HCT116 (cell line): ENCODE results near the gene KYNU. TPM values are rescaled to one million over a fixed set of nuclear protein-coding genes. Genes with fewer than 3 reads are reported as not detected.

Experiments used
- ATAC-seq: fragments of 200-7000 bp; cut with Tn5 transposase; 2 replicates; pipeline ENCODE4 v1.9.1; 2020; ENCODE audit warnings: mild to moderate bottlenecking, moderate library complexity
- BruUV-seq: library from RNA; stranded (reverse); fragments of 400-500 nt; replicated peaks from 2 replicates; lab custom pipeline; 2021; lab: Mats Ljungman, UMichigan
- CTCF ChIA-PET: fragments of 300-600 bp; sonication (Branson Sonifier 250); formaldehyde crosslinking; loops from one replicate; lab custom pipeline; 2021; ENCODE audit warnings: antibody characterized with exemption; lab: Charles Lee
- POLR2A ChIA-PET: fragments of 300-600, 350-600 bp; sonication (Branson Sonifier 250); formaldehyde crosslinking; loops from one replicate; lab custom pipeline; 2021; ENCODE audit warnings: antibody characterized with exemption; lab: Charles Lee
- RAD21 ChIA-PET, 2 experiments: fragments of 300-600 bp; sonication (Branson Sonifier 250); formaldehyde crosslinking; loops; one replicate each; lab custom pipeline; 2023; ENCODE audit warnings: low total read pairs in 2 of 2; ENCODE audit not compliant: uncharacterized antibody in 2 of 2, unreplicated experiment in 2 of 2, low non-redundant PET in 1 of 2; lab: Charles Lee
- DNase-seq: peaks from one replicate; pipeline ENCODE4 v3.0.0-alpha.2; 2010; ENCODE audit warnings: low read depth, low spot score
- H2AFZ ChIP-seq: fragments of 200-600 bp; shearing (Covaris generic), sonication (generic); 2 replicates; pipeline ENCODE4 v1.6.1; 2017; ENCODE audit warnings: low read depth, mixed run types, mixed read lengths, antibody characterized with exemption, low read length; ENCODE audit not compliant: poor library complexity, severe bottlenecking
- H3K27ac ChIP-seq: 2 replicates; pipeline ENCODE4 v1.5.1; 2012; ENCODE audit warnings: low read depth, low read length
- H3K27me3 ChIP-seq: fragments of 200-600 bp; sonication (generic); 2 replicates; pipeline ENCODE4 v1.6.1; 2016; ENCODE audit warnings: mixed run types, low read length, mixed read lengths; ENCODE audit not compliant: insufficient read depth
- H3K36me3 ChIP-seq, 2 experiments: fragments of 200-500 bp in 1 of 2; fragments of 200-600 bp in 1 of 2; sonication (Bioruptor generic) in 1 of 2; sonication (generic) in 1 of 2; 2 replicates each; pipeline versions ENCODE4 v1.5.1 to v1.6.1; 2014 to 2016; ENCODE audit warnings: low read length in 2 of 2, inconsistent platforms in 1 of 2, mixed read lengths in 1 of 2, mixed run types in 1 of 2; ENCODE audit not compliant: insufficient read depth in 2 of 2, control insufficient read depth in 1 of 2
- H3K4me1 ChIP-seq, 2 experiments: fragments of 200-600 bp in 1 of 2; sonication (generic) in 1 of 2; 2 replicates each; pipeline versions ENCODE4 v1.5.1 to v1.6.1; 2012 to 2017; ENCODE audit warnings: low read length in 2 of 2, inconsistent platforms in 1 of 2, mild to moderate bottlenecking in 1 of 2, mixed read lengths in 1 of 2, mixed run types in 1 of 2, moderate library complexity in 1 of 2; ENCODE audit not compliant: insufficient read depth in 2 of 2, control insufficient read depth in 1 of 2
- H3K4me2 ChIP-seq: fragments of 200-600 bp; sonication (generic); 2 replicates; pipeline ENCODE4 v1.6.1; 2017; ENCODE audit warnings: mixed run types, low read length, mixed read lengths
- H3K4me3 ChIP-seq, 2 experiments: fragments of 200-600 bp in 1 of 2; sonication (generic) in 1 of 2; replicated peaks in 1 of 2; 2 replicates each; pipeline ENCODE4 v1.5.1; 2011 to 2016; ENCODE audit warnings: low read length in 2 of 2, control low read depth in 1 of 2, low read depth in 1 of 2, mild to moderate bottlenecking in 1 of 2, mixed read lengths in 1 of 2, mixed run types in 1 of 2
- H3K79me2 ChIP-seq: fragments of 200-600 bp; sonication (generic); 2 replicates; pipeline ENCODE4 v1.6.1; 2017; ENCODE audit warnings: mild to moderate bottlenecking, mixed run types, low read length, moderate library complexity, mixed read lengths; ENCODE audit not compliant: insufficient read depth
- H3K9ac ChIP-seq: fragments of 200-600 bp; sonication (generic); 2 replicates; pipeline ENCODE4 v1.6.1; 2016; ENCODE audit warnings: low read length, mixed read lengths
- H3K9me2 ChIP-seq: fragments of 200-600 bp; sonication (generic), shearing (Covaris generic); 2 replicates; pipeline ENCODE4 v1.6.1; 2017; ENCODE audit warnings: mixed run types, mild to moderate bottlenecking, moderate library complexity; ENCODE audit not compliant: insufficient read depth
- H3K9me3 ChIP-seq, 2 experiments: fragments of 200-500 bp in 1 of 2; fragments of 200-600 bp in 1 of 2; sonication (Bioruptor generic) in 1 of 2; sonication (generic) in 1 of 2; 2 replicates each; pipeline ENCODE4 v1.6.1; 2014 to 2017; ENCODE audit warnings: low read length in 2 of 2, mixed read lengths in 2 of 2, inconsistent platforms in 1 of 2, low read depth in 1 of 2, mild to moderate bottlenecking in 1 of 2, mixed run types in 1 of 2, moderate library complexity in 1 of 2; ENCODE audit not compliant: control insufficient read depth in 1 of 2, insufficient read depth in 1 of 2
- H4K20me1 ChIP-seq: fragments of 200-600 bp; sonication (generic), shearing (Covaris generic); 2 replicates; pipeline ENCODE4 v1.6.1; 2017; ENCODE audit warnings: mixed run types, mild to moderate bottlenecking, moderate library complexity; ENCODE audit not compliant: insufficient read depth
- CEBPB ChIP-seq: IDR thresholded peaks from 2 replicates; pipeline ENCODE4 v1.6.1; 2012; ENCODE audit warnings: low read depth
- EGR1 ChIP-seq: IDR thresholded peaks from 2 replicates; pipeline ENCODE4 v1.6.1; 2012; ENCODE audit warnings: low read depth
- ELF1 ChIP-seq: IDR thresholded peaks from 2 replicates; pipeline ENCODE4 v1.6.1; 2012; ENCODE audit warnings: low read depth, borderline replicate concordance
- POLR2A ChIP-seq: IDR thresholded peaks from 2 replicates; pipeline ENCODE4 v1.7.0; 2011; ENCODE audit warnings: borderline replicate concordance; ENCODE audit not compliant: insufficient read depth, insufficient read length; ENCODE audit errors: extremely low read depth
- POLR2AphosphoS5 ChIP-seq: IDR thresholded peaks from 2 replicates; pipeline ENCODE4 v1.6.1; 2011; ENCODE audit warnings: mild to moderate bottlenecking, low read depth, low read length, moderate library complexity
- TCF7L2 ChIP-seq: IDR thresholded peaks from 2 replicates; pipeline ENCODE4 v1.7.0; 2011; ENCODE audit warnings: borderline replicate concordance, inconsistent platforms; ENCODE audit not compliant: insufficient read depth, insufficient read length; ENCODE audit errors: extremely low read depth
- YY1 ChIP-seq: IDR thresholded peaks from 2 replicates; pipeline ENCODE4 v1.6.1; 2011; ENCODE audit warnings: low read length, low read depth, moderate library complexity, mild to moderate bottlenecking; ENCODE audit not compliant: insufficient replicate concordance; ENCODE audit errors: extremely low read depth
- ZNF274 ChIP-seq: fragments of 200-500 bp; sonication (Bioruptor generic); IDR thresholded peaks from 2 replicates; pipeline ENCODE4 v1.6.1; 2014; ENCODE audit warnings: mild to moderate bottlenecking, low read depth, low read length, inconsistent platforms
- intact Hi-C: fragments of 100-400 bp; cut with micrococcal nuclease; formaldehyde crosslinking; loops from 2 replicates; pipeline ENCODE4 v1.10.0; 2022
- total RNA-seq: library from RNA; stranded (reverse); gene quantifications from one replicate; pipeline ENCODE4 v1.2.1, GENCODE V29; 2021; ENCODE audit not compliant: unreplicated experiment
- TF ChIP-seq, protein P1 (sequence below): IDR thresholded peaks from 2 replicates; pipeline ENCODE4 v1.6.1; 2012
- TF ChIP-seq, protein P2 (sequence below): IDR thresholded peaks from 2 replicates; pipeline ENCODE4 v1.6.1; 2012; ENCODE audit warnings: low read depth
- TF ChIP-seq, protein P3 (sequence below), 3 experiments: fragments of 200-600 bp in 1 of 3; sonication (generic) in 1 of 3; IDR thresholded peaks in 2 of 3; conservative IDR thresholded peaks in 1 of 3; 2 replicates each; pipeline ENCODE4 v1.5.1; 2012 to 2017; ENCODE audit warnings: low read depth in 2 of 3, low read length in 2 of 3, antibody characterized with exemption in 1 of 3, borderline replicate concordance in 1 of 3, control low read depth in 1 of 3, mild to moderate bottlenecking in 1 of 3, mixed read lengths in 1 of 3, mixed run types in 1 of 3, moderate library complexity in 1 of 3; ENCODE audit not compliant: insufficient read depth in 1 of 3
- TF ChIP-seq, protein P4 (sequence below): IDR thresholded peaks from 2 replicates; pipeline ENCODE4 v1.6.1; 2012

KYNU gene
- total RNA-seq, 1 experiment from 2014 or later = 0.22 TPM

DNA sequence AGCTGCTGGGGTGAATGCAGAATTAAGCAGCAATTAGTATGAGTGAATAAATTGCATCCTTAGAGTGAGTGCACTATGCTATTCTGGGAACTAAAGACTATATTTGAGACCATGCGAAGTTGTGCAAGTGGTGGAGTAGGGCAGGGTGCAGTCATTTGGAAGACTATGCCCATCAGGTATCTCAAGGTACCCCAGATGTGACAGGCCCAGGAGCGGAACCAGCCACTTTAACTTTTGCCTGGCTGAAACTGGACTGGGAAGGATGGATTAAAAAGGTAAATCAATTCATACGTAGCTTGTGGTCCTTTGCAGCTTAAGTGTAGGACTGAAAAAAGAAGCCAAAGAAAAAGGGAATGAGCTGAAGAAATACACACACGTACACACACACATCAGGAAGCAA is 1.7 kb downstream of the KYNU start:
- ChIA-PET RAD21 (no interaction called here), CTCF (no interaction called here), POLR2A (no interaction called here)
- BruUV-seq = no TSS peak
- no peak overlapping the region for H2AFZ ChIP-seq
- H3K4me1 ChIP-seq = 0 out of 4 replicates have a peak, but pooled peaks cover 0 to 2% of the 10 kb centered on the region in 2 experiments
- no peak overlapping the region for H3K4me2 ChIP-seq
- H3K9me3 ChIP-seq = no peaks in the 10 kb centered on the region
- no peaks in the 10 kb centered on the region for H3K79me2 ChIP-seq
- no peak overlapping the region for H3K9ac ChIP-seq
- H3K4me3 ChIP-seq = no peak overlapping the region
- no peaks in the 10 kb centered on the region for H4K20me1 ChIP-seq
- H3K36me3 ChIP-seq = no peaks in the 10 kb centered on the region
- TF ChIP-seq EGR1 (no peak), CEBPB (no peak), TCF7L2 (no peak), POLR2A (no peak), YY1 (no peak), POLR2AphosphoS5 (no peak), ZNF274 (no peak), ELF1 (no peak)
- TF ChIP-seq, protein P1, sequence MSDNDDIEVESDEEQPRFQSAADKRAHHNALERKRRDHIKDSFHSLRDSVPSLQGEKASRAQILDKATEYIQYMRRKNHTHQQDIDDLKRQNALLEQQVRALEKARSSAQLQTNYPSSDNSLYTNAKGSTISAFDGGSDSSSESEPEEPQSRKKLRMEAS = no peak
- TF ChIP-seq, protein P2, sequence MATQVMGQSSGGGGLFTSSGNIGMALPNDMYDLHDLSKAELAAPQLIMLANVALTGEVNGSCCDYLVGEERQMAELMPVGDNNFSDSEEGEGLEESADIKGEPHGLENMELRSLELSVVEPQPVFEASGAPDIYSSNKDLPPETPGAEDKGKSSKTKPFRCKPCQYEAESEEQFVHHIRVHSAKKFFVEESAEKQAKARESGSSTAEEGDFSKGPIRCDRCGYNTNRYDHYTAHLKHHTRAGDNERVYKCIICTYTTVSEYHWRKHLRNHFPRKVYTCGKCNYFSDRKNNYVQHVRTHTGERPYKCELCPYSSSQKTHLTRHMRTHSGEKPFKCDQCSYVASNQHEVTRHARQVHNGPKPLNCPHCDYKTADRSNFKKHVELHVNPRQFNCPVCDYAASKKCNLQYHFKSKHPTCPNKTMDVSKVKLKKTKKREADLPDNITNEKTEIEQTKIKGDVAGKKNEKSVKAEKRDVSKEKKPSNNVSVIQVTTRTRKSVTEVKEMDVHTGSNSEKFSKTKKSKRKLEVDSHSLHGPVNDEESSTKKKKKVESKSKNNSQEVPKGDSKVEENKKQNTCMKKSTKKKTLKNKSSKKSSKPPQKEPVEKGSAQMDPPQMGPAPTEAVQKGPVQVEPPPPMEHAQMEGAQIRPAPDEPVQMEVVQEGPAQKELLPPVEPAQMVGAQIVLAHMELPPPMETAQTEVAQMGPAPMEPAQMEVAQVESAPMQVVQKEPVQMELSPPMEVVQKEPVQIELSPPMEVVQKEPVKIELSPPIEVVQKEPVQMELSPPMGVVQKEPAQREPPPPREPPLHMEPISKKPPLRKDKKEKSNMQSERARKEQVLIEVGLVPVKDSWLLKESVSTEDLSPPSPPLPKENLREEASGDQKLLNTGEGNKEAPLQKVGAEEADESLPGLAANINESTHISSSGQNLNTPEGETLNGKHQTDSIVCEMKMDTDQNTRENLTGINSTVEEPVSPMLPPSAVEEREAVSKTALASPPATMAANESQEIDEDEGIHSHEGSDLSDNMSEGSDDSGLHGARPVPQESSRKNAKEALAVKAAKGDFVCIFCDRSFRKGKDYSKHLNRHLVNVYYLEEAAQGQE = no peak
- TF ChIP-seq, protein P3, sequence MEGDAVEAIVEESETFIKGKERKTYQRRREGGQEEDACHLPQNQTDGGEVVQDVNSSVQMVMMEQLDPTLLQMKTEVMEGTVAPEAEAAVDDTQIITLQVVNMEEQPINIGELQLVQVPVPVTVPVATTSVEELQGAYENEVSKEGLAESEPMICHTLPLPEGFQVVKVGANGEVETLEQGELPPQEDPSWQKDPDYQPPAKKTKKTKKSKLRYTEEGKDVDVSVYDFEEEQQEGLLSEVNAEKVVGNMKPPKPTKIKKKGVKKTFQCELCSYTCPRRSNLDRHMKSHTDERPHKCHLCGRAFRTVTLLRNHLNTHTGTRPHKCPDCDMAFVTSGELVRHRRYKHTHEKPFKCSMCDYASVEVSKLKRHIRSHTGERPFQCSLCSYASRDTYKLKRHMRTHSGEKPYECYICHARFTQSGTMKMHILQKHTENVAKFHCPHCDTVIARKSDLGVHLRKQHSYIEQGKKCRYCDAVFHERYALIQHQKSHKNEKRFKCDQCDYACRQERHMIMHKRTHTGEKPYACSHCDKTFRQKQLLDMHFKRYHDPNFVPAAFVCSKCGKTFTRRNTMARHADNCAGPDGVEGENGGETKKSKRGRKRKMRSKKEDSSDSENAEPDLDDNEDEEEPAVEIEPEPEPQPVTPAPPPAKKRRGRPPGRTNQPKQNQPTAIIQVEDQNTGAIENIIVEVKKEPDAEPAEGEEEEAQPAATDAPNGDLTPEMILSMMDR (IDR thresholded peaks at IDR 0.05 in 2 of 3, conservative IDR thresholded peaks at IDR 0.05 in 1 of 3; ENCODE audit: borderline replicate concordance in 1 of 3, insufficient read depth in 1 of 3, low read depth in 2 of 3, low read length in 2 of 3) = no peak
- TF ChIP-seq, protein P4, sequence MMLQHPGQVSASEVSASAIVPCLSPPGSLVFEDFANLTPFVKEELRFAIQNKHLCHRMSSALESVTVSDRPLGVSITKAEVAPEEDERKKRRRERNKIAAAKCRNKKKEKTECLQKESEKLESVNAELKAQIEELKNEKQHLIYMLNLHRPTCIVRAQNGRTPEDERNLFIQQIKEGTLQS = no peak
- H3K9me2 ChIP-seq = no peaks in the 10 kb centered on the region
- DNase-seq (no peak), ATAC-seq (no peak)
- intact Hi-C loops = no loop called here
- H3K27me3 ChIP-seq = no peaks in the 10 kb centered on the region
- no peak overlapping the region for H3K27ac ChIP-seq
